ENCODE data around the gene RGS9.

Gene RGS9

GRCh38 chr17:65102788-65103187, 34.4 kb upstream of the RGS9 start:
- DNase-seq (ENCODE audit: low read depth): no peak
- TF ChIP-seq CTCF (IDR thresholded peaks at IDR 0.05; ENCODE audit: low read depth, low read length, missing control alignments): no peak
- H3K4me3 ChIP-seq (ENCODE audit: low read depth, low read length): no peak overlapping the region
- in situ Hi-C loops (cut with HindIII; ENCODE audit: low sequenced_read_pairs): no loop called here

- DNase-seq (ENCODE audit: low read depth): no peak
- H3K4me3 ChIP-seq (ENCODE audit: low read depth, low read length): no peak overlapping the region
- in situ Hi-C loops (cut with HindIII; ENCODE audit: low sequenced_read_pairs): no loop called here
- TF ChIP-seq CTCF (IDR thresholded peaks at IDR 0.05; ENCODE audit: low read depth, low read length, missing control alignments): no peak
Measured at GRCh38 chr17:65103431-65103830, 33.7 kb upstream of the RGS9 start.

- H3K4me3 ChIP-seq (ENCODE audit: low read depth, low read length): no peak overlapping the region
- in situ Hi-C loops (cut with HindIII; ENCODE audit: low sequenced_read_pairs): no loop called here
- DNase-seq (ENCODE audit: low read depth): peak; percentile 50
- TF ChIP-seq CTCF (IDR thresholded peaks at IDR 0.05; ENCODE audit: low read depth, low read length, missing control alignments): no peak
Measured at GRCh38 chr17:65103896-65104295, 33.3 kb upstream of the RGS9 start.

GRCh38 chr17:65104541-65104940, 32.6 kb upstream of the RGS9 start:
- no peak overlapping the region for H3K4me3 ChIP-seq (ENCODE audit: low read depth, low read length)
- DNase-seq (ENCODE audit: low read depth): no peak
- in situ Hi-C loops (cut with HindIII; ENCODE audit: low sequenced_read_pairs): no loop called here
- TF ChIP-seq CTCF (IDR thresholded peaks at IDR 0.05; ENCODE audit: low read depth, low read length, missing control alignments): no peak

GRCh38 chr17:65104973-65105372, 32.2 kb upstream of the RGS9 start:
- no peak for TF ChIP-seq CTCF (IDR thresholded peaks at IDR 0.05; ENCODE audit: low read depth, low read length, missing control alignments)
- in situ Hi-C loops (cut with HindIII; ENCODE audit: low sequenced_read_pairs): loop anchor here (5.0 kb wide), 2 partner anchors 47 to 82 kb away; no protein-coding TSS in a partner anchor
- no peak for DNase-seq (ENCODE audit: low read depth)
- no peak overlapping the region for H3K4me3 ChIP-seq (ENCODE audit: low read depth, low read length)

GRCh38 chr17:65108152-65108551, 29.0 kb upstream of the RGS9 start:
- no peak for DNase-seq (ENCODE audit: low read depth)
- in situ Hi-C loops (cut with HindIII; ENCODE audit: low sequenced_read_pairs): loop anchor here (5.0 kb wide), 2 partner anchors 44 to 79 kb away; no protein-coding TSS in a partner anchor
- no peak for TF ChIP-seq CTCF (IDR thresholded peaks at IDR 0.05; ENCODE audit: low read depth, low read length, missing control alignments)
- no peak overlapping the region for H3K4me3 ChIP-seq (ENCODE audit: low read depth, low read length)

- no peak for DNase-seq (ENCODE audit: low read depth)
- in situ Hi-C loops (cut with HindIII; ENCODE audit: low sequenced_read_pairs): loop anchor here (5.0 kb wide), 2 partner anchors 43 to 78 kb away; no protein-coding TSS in a partner anchor
- H3K4me3 ChIP-seq (ENCODE audit: low read depth, low read length): no peak overlapping the region
- TF ChIP-seq CTCF (IDR thresholded peaks at IDR 0.05; ENCODE audit: low read depth, low read length, missing control alignments): no peak
Measured at GRCh38 chr17:65109543-65109942, 27.6 kb upstream of the RGS9 start.
